ENCODE data around the gene TAS2R40.

Gene TAS2R40

GRCh38 chr7:143223784-143224183 lies 1.9 kb downstream of the TAS2R40 start:
- no peak for DNase-seq (ENCODE audit: low read depth in 2 of 2)

GRCh38 chr7:143225047-143225446 lies 3.2 kb downstream of the TAS2R40 start:
- DNase-seq (ENCODE audit: low read depth in 2 of 2), result no peak

- DNase-seq (ENCODE audit: low read depth in 2 of 2), result no peak
Measured at GRCh38 chr7:143227806-143228205, 6.0 kb downstream of the TAS2R40 start.

- no peak for DNase-seq (ENCODE audit: low read depth in 2 of 2)
Measured at GRCh38 chr7:143229054-143229790, 7.4 kb downstream of the TAS2R40 start.

GRCh38 chr7:143230602-143231457 lies 9.0 kb downstream of the TAS2R40 start:
- no peak for DNase-seq (ENCODE audit: low read depth in 2 of 2)

- DNase-seq (ENCODE audit: low read depth in 2 of 2), result no peak
Measured at GRCh38 chr7:143233816-143234532, 12.1 kb downstream of the TAS2R40 start.

- DNase-seq (ENCODE audit: low read depth in 2 of 2), result no peak
Measured at GRCh38 chr7:143234533-143234875, 12.7 kb downstream of the TAS2R40 start.

GRCh38 chr7:143235561-143235960 lies 13.7 kb downstream of the TAS2R40 start:
- no peak for DNase-seq (ENCODE audit: low read depth in 2 of 2)

GRCh38 chr7:143236408-143236990 lies 14.7 kb downstream of the TAS2R40 start:
- no peak for DNase-seq (ENCODE audit: low read depth in 2 of 2)

GRCh38 chr7:143237366-143237765 lies 15.5 kb downstream of the TAS2R40 start:
- no peak for DNase-seq (ENCODE audit: low read depth in 2 of 2)

- DNase-seq (ENCODE audit: low read depth in 2 of 2), result no peak
Measured at GRCh38 chr7:143238289-143238980, 16.6 kb downstream of the TAS2R40 start.

GRCh38 chr7:143239813-143240212 lies 18.0 kb downstream of the TAS2R40 start:
- no peak for DNase-seq (ENCODE audit: low read depth in 2 of 2)

GRCh38 chr7:143240291-143241168 lies 18.7 kb downstream of the TAS2R40 start:
- peak; percentile 45 to 60 for DNase-seq (ENCODE audit: low read depth in 2 of 2)

GRCh38 chr7:143242306-143242705 lies 20.5 kb downstream of the TAS2R40 start:
- DNase-seq (ENCODE audit: low read depth in 2 of 2), result no peak

- DNase-seq (ENCODE audit: low read depth in 2 of 2), result no peak
Measured at GRCh38 chr7:143243111-143243510, 21.3 kb downstream of the TAS2R40 start.

- DNase-seq (ENCODE audit: low read depth in 2 of 2), result no peak
Measured at GRCh38 chr7:143243614-143244013, 21.8 kb downstream of the TAS2R40 start.

GRCh38 chr7:143244321-143244720 lies 22.5 kb downstream of the TAS2R40 start:
- no peak for DNase-seq (ENCODE audit: low read depth in 2 of 2)

- DNase-seq (ENCODE audit: low read depth in 2 of 2), result no peak
Measured at GRCh38 chr7:143245123-143245522, 23.3 kb downstream of the TAS2R40 start.

- DNase-seq (ENCODE audit: low read depth in 2 of 2), result no peak
Measured at GRCh38 chr7:143247372-143247771, 25.5 kb downstream of the TAS2R40 start.

GRCh38 chr7:143248761-143249354 lies 27.0 kb downstream of the TAS2R40 start:
- no peak for DNase-seq (ENCODE audit: low read depth in 2 of 2)

All from activated CD4-positive, alpha-beta T cell treated with anti-CD3 and anti-CD28 coated beads for 24 hours (primary cell).